GM12878 (cell line): ENCODE data around the gene NT5DC3. TPM values are rescaled to one million over a fixed set of nuclear protein-coding genes. Genes with fewer than 3 reads are reported as not detected.

Experiments
- ATAC-seq: fragments of 200-7000 bp; cut with Tn5 transposase; 3 replicates; pipeline ENCODE4 v1.9.1; 2020; ENCODE audit warnings: mild to moderate bottlenecking, moderate library complexity
- BruUV-seq: library from RNA; stranded (reverse); fragments of 400-500 nt; replicated peaks from 2 replicates; lab custom pipeline; 2021; lab: Mats Ljungman, UMichigan
- CTCF ChIA-PET: fragments of 300-600 bp; sonication (Branson Sonifier 250); formaldehyde crosslinking; extraction: SDS; loops from one replicate; lab custom pipeline; 2021; ENCODE audit warnings: inconsistent platforms; lab: Yijun Ruan, JAX
- POLR2A ChIA-PET: fragments of 350-600 bp; formaldehyde crosslinking; extraction: SDS; loops from one replicate; lab custom pipeline; 2021; ENCODE audit warnings: inconsistent platforms; lab: Charles Lee
- RAD21 ChIA-PET: fragments of 300-600 bp; sonication (Branson Sonifier 250); formaldehyde crosslinking; loops from one replicate; lab custom pipeline; 2023; ENCODE audit warnings: antibody characterized with exemption; ENCODE audit not compliant: unreplicated experiment; lab: Charles Lee
- SMC1A ChIA-PET: fragments of 300-600 bp; sonication (Branson Sonifier 250); formaldehyde crosslinking; loops from one replicate; lab custom pipeline; 2023; ENCODE audit not compliant: unreplicated experiment, uncharacterized antibody; lab: Charles Lee
- DNase-seq: peaks from one replicate; pipeline ENCODE4 v3.0.0-alpha.2; 2011; ENCODE audit warnings: low read depth, low spot score
- FAIRE-seq: peaks from 3 replicates; lab custom pipeline; 2011; peaks lifted over from hg19 to GRCh38; lab: Jason Lieb, UNC
- H2AFZ ChIP-seq: 2 replicates; pipeline ENCODE4 v1.6.0; 2011; ENCODE audit warnings: low read depth, low read length, control low read depth; ENCODE audit not compliant: control insufficient read depth
- H3K27ac ChIP-seq: 2 replicates; pipeline ENCODE4 v1.5.1; 2011; ENCODE audit warnings: control low read depth; ENCODE audit not compliant: control insufficient read depth, insufficient read depth
- H3K27me3 ChIP-seq, 2 experiments: replicated peaks in 1 of 2; 2 replicates each; pipeline versions ENCODE4 v1.6.0 to v1.6.1; 2011; ENCODE audit warnings: low read length in 1 of 2; ENCODE audit not compliant: control insufficient read depth in 2 of 2, insufficient read depth in 2 of 2
- H3K36me3 ChIP-seq, 2 experiments: 2 replicates each; pipeline ENCODE4 v1.5.1; 2011; ENCODE audit warnings: low read length in 1 of 2; ENCODE audit not compliant: control insufficient read depth in 2 of 2, insufficient read depth in 2 of 2
- H3K4me1 ChIP-seq: 2 replicates; pipeline ENCODE4 v1.6.1; 2011; ENCODE audit warnings: mild to moderate bottlenecking, low read length, moderate library complexity, mixed read lengths; ENCODE audit not compliant: control insufficient read depth, insufficient read depth
- H3K4me2 ChIP-seq: 2 replicates; pipeline ENCODE4 v1.6.0; 2011; ENCODE audit warnings: control low read depth; ENCODE audit not compliant: control insufficient read depth, insufficient read depth
- H3K4me3 ChIP-seq: fragments of 200-600 bp; sonication (generic); 2 replicates; pipeline ENCODE4 v1.5.1; 2016
- H3K79me2 ChIP-seq: 2 replicates; pipeline ENCODE4 v1.6.0; 2011; ENCODE audit warnings: low read length; ENCODE audit not compliant: control insufficient read depth, insufficient read depth
- H3K9ac ChIP-seq: 2 replicates; pipeline ENCODE4 v1.8.0; 2011; ENCODE audit warnings: low read length, control low read depth, mixed read lengths; ENCODE audit not compliant: control insufficient read depth, insufficient read depth
- H3K9me3 ChIP-seq: replicated peaks from 3 replicates; pipeline ENCODE4 v1.5.1; 2011; ENCODE audit warnings: mild to moderate bottlenecking, low read length; ENCODE audit not compliant: control insufficient read depth, insufficient read depth
- H4K20me1 ChIP-seq: 2 replicates; pipeline ENCODE4 v1.6.0; 2011; ENCODE audit not compliant: control insufficient read depth, insufficient read depth
- SIN3A ChIP-seq: IDR thresholded peaks from 2 replicates; pipeline ENCODE4 v1.6.1; 2012; ENCODE audit warnings: low read depth, low read length, improper control_type of control experiment
- SPI1 ChIP-seq: IDR thresholded peaks from 2 replicates; pipeline ENCODE4 v1.6.1; 2011; ENCODE audit warnings: low read depth, mild to moderate bottlenecking, low read length, moderate library complexity, borderline replicate concordance; ENCODE audit not compliant: insufficient read depth
- ZBTB40 ChIP-seq: fragments of 450-650 bp; IDR thresholded peaks from 2 replicates; pipeline ENCODE4 v1.6.1; 2016; ENCODE audit warnings: mild to moderate bottlenecking, moderate library complexity, borderline replicate concordance
- WGBS: methylation state at CpG from one replicate; pipeline ENCODE4 v1.1.6; 2016; ENCODE audit warnings: low lambda C conversion rate; ENCODE audit not compliant: insufficient replicate concordance, insufficient coverage; ENCODE audit errors: missing lambda C conversion rate; 5-methylcytosine and 5-hydroxymethylcytosine counted together
- in situ Hi-C: fragments of 300-500 bp; cut with MboI; formaldehyde crosslinking; loops from 9 replicates; pipeline ENCODE4 v1.14.3; 2018; ENCODE audit warnings: mixed read lengths
- intact Hi-C: fragments of 100-400 bp; cut with micrococcal nuclease; formaldehyde crosslinking; loops from one replicate; pipeline ENCODE4 v1.14.2; 2022; ENCODE audit not compliant: unreplicated experiment
- polyA plus RNA-seq, 11 experiments: library from polyadenylated mRNA; depleted of rRNA in 4 of 11; unstranded in 6 of 11; stranded (reverse) in 5 of 11; fragments of >200 nt; fragmentation: Nextera tagmentation in 4 of 11; fragmentation: Illumina TruSeq in 1 of 11; extraction: Ambion mirVana in 4 of 11; extraction: Trizol in 1 of 11; gene quantifications; 1 replicate in 1 of 11; 2 replicates in 10 of 11; pipeline versions ENCODE4 v1.2.1 to v1.2.3, GENCODE V29; 2011 to 2016; ENCODE audit warnings: inconsistent platforms in 2 of 11, missing spikeins in 2 of 11, low read depth in 1 of 11
- total RNA-seq, 4 experiments: library from RNA; depleted of rRNA in 3 of 4; stranded (reverse); fragments of >200 nt in 3 of 4; fragmentation: Illumina TruSeq in 1 of 4; extraction: Trizol in 1 of 4; gene quantifications; 2 replicates each; pipeline versions ENCODE4 v1.2.1 to v1.2.3, GENCODE V29; 2013 to 2021

Gene NT5DC3
- total and polyA plus RNA-seq, 10 of the 15 experiments (the other 5 are each of a cell fraction or from before 2014, with no cell fraction given) = 2.0 to 12.4 (median 5.9) TPM

- SMC1A ChIA-PET = no interaction called here
- H3K27me3 ChIP-seq = no peaks in the 10 kb centered on the region
These were observed 106.2 kb downstream of the NT5DC3 start for GRCh38 chr12:103734863-103735262.

More at GRCh38 chr12:103734863-103735262, 106.2 kb downstream of the NT5DC3 start:
- ChIA-PET CTCF (no interaction called here), RAD21 (interaction anchor here (0.6 kb wide), 1 partner anchor 326 kb away, joined by 3 read pairs; no protein-coding TSS in a partner anchor), POLR2A (no interaction called here)
- Histone ChIP-seq H3K4me3 (no peak overlapping the region), H4K20me1 (no peaks in the 10 kb centered on the region), H3K9me3 (peaks cover 3% of the 10 kb centered on the region; the same call in 2 of the 3 replicates), H2AFZ (no peak overlapping the region), H3K27ac (no peak overlapping the region), H3K4me1 (no peaks in the 10 kb centered on the region), H3K79me2 (no peaks in the 10 kb centered on the region), H3K36me3 (no peaks in the 10 kb centered on the region), H3K4me2 (no peak overlapping the region), H3K9ac (no peak overlapping the region)
- in situ Hi-C loops (no loop called here), intact Hi-C loops (no loop called here)
- ATAC-seq = no peak
- TF ChIP-seq SIN3A (no peak), ZBTB40 (no peak), SPI1 (no peak)
- no peak for FAIRE-seq
- DNase-seq = no peak
- BruUV-seq = no TSS peak
- 13% methylated on average over 2 of the region's 2 CpGs for WGBS
